HG02973 (cell line): ENCODE data around the gene SUGT1.
"Not testable (repeated sequence)": the region's sequence is repeated elsewhere in the genome, so short reads cannot be mapped to it uniquely, and the experiment has no call there.

ENCODE experiments used
- ATAC-seq: cut with Tn5 transposase; IDR thresholded peaks from one replicate; pipeline ENCODE4 v1.9.1; 2021; ENCODE audit warnings: moderate library complexity; ENCODE audit not compliant: unreplicated experiment

SUGT1 gene

DNA sequence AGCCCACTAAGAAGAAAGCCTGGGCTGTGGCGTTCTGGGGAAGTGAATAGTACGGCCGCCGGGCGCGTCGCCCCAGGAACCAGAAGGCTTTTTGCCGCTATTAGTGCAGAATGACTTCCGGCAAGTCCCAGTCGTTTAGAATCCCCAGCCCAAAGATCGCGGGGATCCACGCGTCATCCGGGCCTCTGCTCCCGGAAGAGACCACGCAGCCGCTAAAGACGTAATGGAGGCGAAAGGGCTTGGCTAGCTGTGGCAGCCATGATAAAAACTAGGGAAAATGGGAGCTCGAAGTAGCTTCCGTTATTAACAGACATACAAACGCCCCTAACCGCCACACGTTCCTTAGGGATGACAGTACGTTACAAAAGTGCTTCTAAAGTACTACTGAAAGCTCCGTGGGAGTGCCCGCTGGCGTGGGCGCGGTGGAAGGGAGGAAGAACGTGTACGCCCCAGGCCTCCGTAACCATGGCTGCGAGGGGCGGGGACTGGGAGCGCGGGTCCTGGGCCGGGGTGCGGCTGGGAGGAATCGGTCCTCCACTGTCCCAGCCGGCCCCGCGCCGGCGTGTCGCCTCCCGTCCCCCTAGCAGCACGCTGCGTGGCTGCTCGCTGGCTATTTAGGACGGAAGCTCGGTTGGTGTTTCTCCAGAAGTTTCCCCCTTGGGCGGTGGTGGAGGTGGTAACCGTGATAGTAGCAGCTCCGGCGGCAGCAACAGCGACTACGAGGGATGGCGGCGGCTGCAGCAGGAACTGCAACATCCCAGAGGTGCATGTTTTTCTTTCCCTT, at the start of gene SUGT1:
TSS of gene SUGT1 (plus strand) at position 641 of the 784 bp plus-strand sequence. CDS start at position 726, 85 bp downstream.
- ATAC-seq, result peak; percentile 94

DNA sequence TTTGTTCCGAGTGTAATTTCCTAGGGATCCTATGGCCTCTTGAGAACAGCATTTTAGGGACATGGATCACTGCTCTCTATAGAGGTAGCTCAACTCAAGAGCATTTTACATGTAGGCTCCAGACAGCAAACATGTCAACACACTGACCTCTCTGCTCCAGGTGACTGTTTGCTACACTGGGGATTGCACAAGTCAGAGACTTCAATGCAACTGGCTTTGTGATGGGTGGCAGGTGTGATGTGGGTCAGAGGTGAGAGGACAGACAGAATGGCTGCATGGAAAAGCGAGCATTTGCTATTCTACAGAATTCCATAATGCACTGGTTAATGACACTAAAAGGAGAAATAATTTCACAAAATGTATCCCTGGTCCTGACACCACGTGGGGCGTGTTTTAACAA, 49.3 kb upstream of the SUGT1 start:
- ATAC-seq, result not testable (repeated sequence)

DNA sequence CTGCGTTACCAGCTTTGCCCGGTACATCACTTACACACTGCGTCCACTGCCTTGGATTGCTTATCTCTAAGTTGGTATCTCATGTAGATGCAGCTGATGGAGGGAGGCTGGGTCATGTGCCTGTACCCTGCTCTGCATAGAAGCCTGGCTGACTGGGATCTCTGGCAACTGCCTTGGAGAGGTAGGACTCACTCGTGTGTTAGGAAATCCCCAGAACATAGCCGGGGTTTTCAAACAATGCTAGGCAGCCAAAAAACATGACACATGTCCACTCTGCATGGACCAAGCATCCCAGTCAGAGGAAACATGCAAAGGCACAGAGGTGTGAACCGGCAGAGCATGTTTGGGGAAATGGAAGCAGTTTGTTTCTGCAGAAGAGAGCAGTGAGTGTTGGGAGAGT, 46.5 kb upstream of the SUGT1 start:
- not testable (repeated sequence) for ATAC-seq

DNA sequence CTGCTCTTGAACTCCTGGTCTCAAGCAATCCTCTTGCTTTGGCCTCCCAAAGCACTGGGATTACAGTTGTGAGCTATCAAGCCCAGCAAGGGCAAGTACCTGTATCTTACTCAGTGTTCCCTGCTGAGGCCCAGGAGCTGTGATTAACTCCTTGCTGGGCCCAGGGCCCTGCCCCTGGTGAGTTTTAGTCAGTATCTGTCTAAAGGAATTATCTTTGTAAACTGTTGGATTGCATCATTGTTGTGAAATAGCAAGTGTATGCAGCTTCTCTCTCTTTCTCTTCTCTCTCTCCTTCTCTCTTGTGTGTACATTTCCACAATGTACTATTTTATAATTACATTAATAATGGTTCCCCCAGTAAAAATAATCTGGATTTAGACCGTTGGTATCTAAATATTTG, 45.8 kb upstream of the SUGT1 start:
- not testable (repeated sequence) for ATAC-seq

DNA sequence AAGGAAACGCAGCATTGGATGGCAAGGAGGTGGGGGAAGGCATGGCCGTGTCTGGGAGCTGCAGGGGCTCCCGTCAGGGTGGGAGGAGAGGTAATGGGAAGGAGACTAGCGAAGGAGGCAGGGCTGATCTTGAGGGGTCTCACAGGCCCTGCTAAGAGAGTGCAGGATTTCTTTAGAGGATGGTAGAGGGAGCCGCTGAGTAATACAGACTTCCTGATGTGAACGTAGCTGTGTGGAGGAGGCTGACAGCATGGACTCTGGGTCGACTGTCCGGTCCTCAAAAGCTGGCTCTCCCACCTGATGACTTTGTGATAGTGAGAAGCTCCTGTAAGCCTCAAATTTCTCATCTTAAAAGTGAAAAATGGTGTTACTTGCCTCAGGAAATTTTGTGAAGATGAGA, 44.5 kb upstream of the SUGT1 start:
- ATAC-seq, result not testable (repeated sequence)

DNA sequence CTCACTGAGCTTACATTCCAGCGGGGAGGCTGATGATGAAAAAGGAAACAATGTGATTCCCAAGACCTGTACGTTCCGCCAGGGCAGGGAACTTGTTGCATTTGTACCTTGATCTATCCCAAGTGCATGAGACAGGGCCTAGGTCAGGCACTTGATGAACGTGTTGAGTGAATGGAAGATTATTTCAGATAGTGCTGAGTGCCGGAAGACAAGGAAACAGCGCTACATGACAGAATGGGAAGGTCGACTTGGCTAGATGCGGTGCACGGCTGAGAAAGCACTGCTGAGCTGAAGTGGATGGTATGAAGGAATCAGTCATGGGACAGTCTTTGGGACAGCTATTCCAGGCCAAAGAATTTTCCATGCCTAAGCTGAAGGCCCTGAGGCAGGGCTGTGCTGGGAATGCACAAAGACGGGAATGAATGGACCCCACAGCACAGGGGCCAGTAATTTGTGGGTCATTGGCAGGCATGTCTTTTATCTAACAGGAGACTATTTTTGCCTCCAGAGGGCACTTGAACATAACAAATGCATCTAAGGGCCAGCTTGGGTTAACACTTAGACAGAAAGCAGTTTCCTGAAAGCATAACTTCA, 43.5 kb upstream of the SUGT1 start:
- ATAC-seq, result peak; percentile 76

DNA sequence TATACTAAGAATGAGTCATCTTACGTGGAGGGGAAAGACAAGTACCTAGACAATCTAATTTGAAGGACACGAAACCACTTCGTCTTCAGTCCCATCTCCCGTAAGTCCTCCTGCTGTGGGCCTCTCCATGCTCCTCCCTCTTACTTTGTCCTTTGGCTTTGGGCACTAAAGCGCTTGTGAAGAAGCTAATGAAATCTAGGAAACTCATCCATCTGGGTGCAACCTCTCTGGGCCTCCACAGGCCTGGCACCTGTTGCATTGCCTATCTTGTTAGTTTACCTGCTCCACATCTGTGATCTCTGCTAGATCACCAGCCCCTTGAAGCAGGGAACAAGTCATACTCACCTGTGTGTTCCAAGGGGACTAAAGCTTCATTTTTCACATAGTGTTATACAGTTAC, 42.5 kb upstream of the SUGT1 start:
- not testable (repeated sequence) for ATAC-seq

DNA sequence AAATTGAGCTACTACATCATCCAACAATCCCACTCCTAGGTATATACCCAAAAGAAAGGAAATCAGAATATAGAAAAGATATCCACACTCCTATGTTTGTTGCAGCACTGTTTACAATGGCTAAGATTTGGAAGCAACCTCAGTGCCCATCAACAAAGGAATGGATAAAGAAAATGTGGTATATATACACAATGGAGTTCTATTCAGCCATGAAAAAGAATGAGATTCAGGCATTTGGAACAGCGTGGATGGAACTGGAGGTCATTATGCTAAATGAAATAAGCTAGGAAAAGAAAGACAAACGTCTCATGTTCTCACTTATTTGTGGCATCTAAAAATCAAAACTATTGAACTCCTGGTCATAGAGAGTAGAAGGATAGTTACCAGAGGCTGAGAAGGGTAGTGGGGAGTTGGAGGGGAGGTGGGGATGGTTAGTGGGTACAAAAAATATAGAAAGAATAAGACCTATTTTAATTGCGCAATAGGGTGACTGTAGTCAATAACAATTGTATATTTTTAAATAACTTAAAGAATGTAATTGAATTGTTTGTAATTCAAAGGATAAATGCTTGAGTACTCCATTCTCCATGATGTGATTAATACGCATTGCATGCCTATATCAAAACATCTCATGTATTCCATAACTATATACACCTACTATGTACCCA, 37.4 kb upstream of the SUGT1 start:
- ATAC-seq, result no peak

DNA sequence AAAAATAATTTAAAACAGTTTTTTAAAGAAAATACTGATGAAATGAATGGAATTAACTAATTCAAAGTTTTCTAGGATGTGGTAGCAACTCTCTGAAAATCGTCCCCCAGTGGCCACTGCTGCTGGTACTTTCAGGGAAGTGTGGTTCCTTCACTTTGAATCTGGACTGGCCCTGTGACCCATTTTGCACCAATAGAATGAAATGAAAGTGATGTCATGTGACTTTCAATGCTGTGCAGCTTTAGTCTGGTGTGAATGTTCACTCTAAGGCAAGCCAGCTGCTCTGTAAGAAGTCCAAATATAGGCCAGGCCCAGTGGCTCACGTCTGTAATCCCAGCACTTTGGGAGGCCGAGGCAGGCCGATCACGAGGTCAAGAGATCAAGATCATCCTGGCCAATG, 36.8 kb upstream of the SUGT1 start:
- no peak for ATAC-seq

DNA sequence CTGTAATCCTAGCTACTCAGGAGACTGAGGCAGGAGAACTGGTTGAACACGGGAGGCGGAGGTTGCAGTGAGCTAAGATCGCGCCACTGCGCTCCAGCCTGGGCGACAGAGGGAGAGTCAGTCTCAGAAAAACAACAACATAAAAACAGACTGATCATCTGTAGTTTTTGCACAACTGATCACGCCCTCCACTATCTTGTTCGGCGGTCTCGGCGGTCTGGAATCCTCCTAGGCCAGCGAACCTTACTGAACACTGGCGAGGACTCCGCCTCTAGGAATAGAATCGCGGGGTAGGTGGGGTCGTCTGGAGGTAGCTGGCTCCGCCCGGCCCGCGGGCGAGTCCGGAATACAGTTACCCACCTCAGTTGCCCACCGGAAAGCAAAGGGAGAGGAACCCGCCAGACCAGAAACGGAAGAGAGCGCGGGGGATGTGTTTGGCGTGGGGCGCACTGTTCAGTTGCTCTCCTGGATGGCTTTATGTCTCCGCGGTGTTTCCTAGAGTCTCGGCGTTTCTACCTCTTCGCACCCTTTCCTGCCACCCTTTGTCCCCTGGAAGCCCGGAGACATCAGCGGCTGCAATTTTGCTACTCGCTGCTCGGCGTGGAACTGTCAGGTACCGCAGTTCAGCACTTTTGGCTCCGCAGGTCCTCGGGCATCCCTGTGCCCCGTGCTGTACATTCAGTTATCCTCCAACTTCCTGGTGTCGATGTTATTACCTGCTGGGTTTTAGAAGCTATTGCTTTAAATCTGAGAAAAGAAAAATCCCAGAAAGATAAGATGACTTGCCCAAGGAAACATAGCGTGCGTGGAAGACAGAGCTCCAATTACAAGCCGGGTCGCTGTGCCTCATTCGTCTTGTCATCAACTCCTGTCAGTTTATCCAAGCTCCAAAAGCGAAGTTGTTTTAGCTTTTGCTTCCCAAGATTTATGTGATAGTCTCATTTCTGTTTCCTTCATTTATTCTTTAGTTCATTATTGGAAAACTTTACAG, 35.3 kb upstream of the SUGT1 start:
- peak; percentile 94 for ATAC-seq

DNA sequence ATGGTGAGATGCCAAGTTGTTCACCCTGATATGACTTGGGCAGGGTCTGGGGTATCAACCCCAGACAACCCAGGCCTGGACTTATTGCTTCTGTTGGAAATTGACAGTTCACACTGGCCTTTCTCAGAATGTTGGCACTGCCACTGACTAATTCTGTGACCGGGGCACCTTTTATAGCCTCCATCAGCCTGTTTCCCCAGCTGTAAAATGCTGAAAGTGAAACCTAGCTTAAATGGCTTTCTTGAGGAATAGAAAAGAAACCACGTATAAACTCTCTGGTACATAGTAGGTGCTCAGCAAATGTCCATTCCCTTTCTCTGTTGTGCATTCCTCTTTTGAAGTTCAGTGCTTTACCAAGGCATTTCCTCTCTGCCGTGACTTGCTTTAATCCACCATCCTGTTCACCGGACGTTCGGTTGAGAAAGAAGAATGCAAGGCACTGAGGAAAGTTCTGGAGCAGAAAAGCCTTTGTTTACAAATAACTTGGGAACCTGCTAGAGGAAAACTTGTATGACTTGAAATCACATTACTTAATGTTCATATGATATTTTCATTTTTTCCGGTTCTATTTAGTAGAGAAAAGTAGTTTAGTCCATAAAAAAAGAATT, 21.4 kb upstream of the SUGT1 start:
- ATAC-seq, result not testable (repeated sequence)

DNA sequence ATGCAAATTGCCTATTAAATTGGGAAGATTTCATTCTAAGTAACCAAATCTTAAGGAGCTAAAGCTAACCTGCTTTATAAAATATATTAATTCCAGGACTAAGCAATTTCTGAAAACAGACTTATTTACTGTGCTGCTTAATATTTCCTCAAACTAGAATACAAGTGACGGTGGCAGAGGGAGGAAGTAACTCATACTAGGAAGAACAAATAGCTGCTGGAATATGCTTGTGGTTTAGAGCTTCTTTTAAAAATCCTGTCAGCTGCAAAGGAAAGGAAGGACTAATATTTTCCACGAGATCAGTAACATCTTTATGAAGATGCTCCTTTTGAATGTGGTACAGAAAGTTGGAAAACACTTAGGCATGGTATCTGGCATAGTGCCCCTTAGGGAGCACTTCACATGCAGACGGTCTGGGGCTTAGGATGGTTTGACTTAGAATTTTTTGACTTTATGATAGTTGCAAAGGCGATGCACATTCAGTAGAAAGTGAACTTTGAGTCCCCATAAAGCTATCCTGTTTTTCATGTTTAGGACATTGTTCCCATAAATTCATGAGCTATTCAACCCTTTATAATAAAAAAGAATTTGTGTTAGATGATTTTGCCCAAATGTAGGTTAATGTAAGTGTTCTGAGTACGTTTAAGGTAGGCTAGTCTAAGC, 13.8 kb upstream of the SUGT1 start:
- no peak for ATAC-seq

DNA sequence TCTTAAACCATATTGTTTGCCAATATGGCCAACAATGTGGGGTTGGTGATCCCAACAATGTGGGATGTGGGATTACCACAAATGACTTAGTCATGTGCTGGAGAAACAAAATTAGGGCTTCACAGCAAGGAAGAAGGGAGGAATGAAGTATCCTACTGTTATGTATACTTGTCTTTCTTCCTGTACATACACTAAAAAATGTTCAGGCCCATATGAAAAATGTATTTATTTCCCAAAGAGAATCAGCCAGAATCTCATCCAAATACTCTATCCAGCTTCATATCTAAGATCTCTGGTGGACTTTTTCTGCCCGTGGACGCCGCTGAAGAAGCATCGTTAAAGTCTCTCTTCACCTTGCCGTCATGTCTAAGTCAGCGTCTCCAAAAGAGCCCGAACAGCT, 10.5 kb upstream of the SUGT1 start, which contains the start of gene HNRNPA1L2:
TSS of gene HNRNPA1L2 (plus strand) at position 301 of the 400 bp plus-strand sequence. CDS start at position 363, 62 bp downstream.
- no peak for ATAC-seq

DNA sequence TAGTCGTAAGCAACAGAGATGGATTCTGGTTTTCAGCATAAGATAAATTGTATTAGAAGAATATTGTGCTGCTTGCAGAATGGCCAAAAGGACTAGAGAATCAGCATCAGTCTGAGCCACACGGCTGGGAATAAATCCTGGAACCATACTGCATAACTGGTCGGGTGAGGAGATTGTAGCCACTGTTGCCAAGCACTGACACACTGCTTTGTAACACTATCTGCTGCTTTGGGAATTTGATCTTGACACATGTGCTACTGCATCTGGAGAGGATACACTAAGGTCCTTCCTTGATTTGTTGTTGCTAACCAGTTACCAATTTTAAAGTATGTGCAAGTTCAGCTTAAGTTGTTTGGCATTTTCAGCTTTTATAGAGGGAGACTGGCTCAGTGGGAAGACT, 8.5 kb upstream of the SUGT1 start:
- no peak for ATAC-seq

DNA sequence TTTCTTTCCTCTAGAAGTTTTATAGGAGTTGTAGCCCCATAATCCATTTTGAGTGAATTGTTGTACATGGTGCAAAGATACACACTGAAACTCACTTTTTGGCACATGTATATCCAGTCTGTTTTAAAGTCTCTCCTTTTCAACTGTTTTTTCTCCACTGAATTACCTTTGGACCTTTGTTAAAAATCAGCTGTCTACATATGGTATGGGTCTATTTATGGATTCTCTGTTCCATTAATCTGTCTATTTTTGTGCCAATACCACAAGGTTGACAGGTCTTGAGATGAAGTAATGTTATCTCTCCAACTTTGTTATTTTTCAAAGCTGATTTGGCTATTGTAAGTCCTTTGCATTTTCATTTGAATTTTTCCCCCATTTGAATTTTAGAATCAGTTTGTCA, 5.7 kb upstream of the SUGT1 start:
- ATAC-seq, result no peak

DNA sequence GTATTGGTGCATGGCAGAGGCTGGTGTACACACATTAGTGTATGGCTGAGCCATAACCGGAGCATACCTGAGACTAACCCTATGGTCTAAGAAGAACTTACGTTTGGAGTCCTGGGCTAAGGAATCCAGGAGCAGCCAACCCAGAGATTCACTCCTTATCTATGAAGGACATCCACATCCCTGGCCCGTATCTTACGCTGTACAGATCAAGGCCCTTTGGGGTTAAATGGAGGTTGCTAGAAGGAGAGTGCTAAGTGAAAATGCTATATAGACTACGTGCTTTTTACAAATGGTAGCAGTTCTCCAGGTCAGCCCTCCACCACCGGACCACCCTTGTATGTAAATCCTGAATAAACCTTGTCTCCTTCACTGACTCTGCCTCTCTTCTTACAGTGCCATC, 1.9 kb upstream of the SUGT1 start:
- no peak for ATAC-seq

DNA sequence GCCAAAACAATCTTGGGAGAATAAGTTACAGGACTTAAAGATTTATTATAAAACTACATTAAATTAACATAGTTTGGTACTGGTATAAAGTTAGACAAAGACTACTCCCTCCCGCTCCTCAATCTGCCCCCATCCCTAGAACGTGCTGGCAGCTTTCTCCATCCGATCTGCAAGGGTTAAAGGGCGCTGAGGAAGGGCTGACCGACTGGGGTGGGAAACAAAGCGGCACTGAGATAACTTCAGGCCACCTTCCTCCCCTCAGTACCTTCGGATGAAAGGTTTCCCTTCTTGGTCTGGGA, 790 bp upstream of the SUGT1 start:
- ATAC-seq, result peak; percentile 5

DNA sequence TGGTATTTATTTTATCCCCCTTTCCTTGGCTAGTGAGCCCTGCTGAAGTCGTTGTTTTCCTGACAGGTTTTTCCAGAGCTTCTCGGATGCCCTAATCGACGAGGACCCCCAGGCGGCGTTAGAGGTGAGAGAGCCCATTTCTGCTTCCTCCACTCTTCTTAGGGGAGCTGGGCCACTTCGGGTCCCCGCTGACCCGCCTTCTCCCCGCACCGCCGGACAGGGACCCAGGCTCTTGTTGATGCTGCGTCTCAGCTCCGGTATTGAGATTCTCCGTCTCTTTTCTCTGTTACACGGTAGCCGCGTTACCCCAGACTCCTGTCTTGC, 306 bp downstream of the SUGT1 start:
- ATAC-seq, result peak; percentile 37

DNA sequence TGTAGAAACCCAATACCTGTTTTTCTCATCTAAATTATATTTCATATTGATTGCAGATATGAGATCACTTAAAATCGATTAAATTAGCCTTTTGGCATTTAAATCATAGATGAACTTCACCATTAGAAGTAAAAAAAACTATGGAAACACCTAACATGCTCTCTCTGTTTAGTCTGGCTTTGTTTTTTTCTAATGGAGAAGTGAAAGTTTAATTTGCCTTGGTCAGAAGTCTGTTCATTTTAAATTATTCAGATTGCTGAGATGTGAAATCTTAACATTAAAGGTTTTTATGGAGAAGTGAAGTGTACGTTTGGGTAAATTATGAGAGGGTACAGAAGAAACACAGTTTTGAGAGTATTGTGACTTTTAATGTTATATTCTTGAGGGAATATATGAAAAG, 6.7 kb downstream of the SUGT1 start:
- ATAC-seq, result no peak

DNA sequence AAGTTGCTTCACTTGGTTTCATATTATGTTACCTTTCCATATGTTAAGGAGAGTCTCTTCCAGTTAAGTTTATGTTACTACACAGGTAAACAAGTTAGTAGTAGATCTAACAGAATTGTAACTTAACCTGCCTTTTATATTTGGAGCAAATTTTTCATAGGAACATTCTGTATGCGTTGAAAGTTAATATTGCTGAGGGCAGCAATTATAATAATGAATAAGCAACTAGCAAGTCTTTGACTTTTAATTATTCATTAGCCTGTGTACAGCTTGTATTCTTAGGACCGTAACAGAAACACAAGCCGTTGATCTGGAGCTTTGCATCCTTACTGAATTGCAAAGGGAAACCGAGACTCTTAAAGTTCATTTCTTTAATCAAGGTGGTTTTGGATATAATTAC, 11.6 kb downstream of the SUGT1 start:
- no peak for ATAC-seq
